NCI-H526 treated with DMSO at 0.1 percent for 48 hours (cell line): Measurements from ENCODE around the gene CD244.
"Not testable (repeated sequence)": the region's sequence is repeated elsewhere in the genome, so short reads cannot be mapped to it uniquely, and the experiment has no call there.

Source experiments
- DNase-seq: peaks from one replicate; lab custom pipeline; 2025; lab: John Stamatoyannopoulos, UW

Gene CD244

GRCh38 chr1:160879056-160879455 lies 16.4 kb upstream of the CD244 start:
- DNase-seq, result no peak

- DNase-seq, result no peak
These were observed 14.5 kb upstream of the CD244 start for GRCh38 chr1:160877221-160877620.

GRCh38 chr1:160876311-160876710 lies 13.6 kb upstream of the CD244 start:
- no peak for DNase-seq

DNA sequence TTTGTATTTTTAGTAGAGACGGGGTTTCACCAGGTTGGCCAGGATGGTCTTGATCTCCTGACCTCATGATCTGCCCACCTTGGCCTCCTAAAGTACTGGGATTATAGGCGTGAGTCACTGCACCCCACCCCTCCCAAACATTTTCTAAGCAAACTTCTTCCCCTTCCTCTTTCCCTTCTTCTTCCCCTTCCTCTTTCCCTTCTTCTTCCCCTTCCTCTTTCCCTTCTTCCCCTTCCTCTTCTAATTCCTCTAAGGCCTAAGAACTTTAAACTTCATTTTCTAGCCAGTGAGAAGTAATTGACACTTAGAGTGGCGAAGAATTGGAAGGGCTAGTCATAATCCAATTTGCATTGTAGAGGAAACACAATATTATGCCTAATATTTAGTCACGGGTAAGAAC lies 12.9 kb upstream of the CD244 start:
- DNase-seq, result not testable (repeated sequence)

- no peak for DNase-seq
These were observed 12.2 kb upstream of the CD244 start for GRCh38 chr1:160874935-160875334.

GRCh38 chr1:160868141-160868540 lies 5.5 kb upstream of the CD244 start:
- DNase-seq, result no peak

DNA sequence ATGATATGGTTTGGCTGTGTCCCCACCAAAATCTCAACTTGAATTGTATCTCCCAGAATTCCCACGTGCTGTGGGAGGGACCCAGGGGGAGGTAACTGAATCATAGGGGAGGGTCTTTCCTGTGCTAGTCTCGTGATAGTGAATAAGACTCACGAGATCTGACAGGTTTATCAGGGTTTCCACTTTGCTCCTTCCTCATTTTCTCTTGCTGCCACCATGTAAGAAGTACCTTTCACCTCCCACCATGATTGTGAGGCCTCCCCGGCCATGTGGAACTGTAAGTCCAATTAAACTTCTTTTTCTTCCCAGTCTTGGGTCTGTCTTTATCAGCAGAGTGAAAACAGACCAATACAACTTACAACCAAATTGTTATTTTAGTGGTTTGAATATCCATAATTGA lies 5.0 kb upstream of the CD244 start:
- DNase-seq, result not testable (repeated sequence)

DNA sequence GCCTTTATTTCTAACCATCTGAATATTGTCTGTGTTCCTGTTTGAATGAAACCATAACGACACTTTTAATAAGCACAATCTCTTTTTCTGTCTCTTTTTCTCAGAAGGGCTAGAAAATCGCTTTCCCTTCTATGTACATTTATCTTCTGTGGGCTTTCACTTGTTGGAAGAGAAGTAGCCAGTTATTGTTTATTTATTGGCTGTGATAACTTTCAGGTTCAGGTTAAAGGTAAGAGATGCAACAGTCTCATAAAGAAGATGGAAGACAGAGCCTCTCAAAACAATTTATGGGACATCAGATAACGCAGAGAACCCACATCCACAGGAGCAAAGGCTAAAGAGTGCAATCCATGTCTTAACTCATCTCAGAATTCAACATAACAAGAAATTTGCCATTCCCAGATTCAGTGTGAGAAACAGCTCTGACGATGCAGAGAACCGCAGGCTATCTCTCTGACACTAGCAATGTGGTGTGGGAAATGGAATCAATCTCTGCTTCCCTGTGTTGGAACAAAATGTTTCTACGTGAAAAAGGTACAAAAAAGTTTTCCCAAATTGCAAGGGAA lies 4.1 kb upstream of the CD244 start:
- DNase-seq, result no peak

GRCh38 chr1:160866001-160866694 lies 3.5 kb upstream of the CD244 start:
- no peak for DNase-seq

- no peak for DNase-seq
These were observed 2.6 kb upstream of the CD244 start for GRCh38 chr1:160865337-160865736.

DNA sequence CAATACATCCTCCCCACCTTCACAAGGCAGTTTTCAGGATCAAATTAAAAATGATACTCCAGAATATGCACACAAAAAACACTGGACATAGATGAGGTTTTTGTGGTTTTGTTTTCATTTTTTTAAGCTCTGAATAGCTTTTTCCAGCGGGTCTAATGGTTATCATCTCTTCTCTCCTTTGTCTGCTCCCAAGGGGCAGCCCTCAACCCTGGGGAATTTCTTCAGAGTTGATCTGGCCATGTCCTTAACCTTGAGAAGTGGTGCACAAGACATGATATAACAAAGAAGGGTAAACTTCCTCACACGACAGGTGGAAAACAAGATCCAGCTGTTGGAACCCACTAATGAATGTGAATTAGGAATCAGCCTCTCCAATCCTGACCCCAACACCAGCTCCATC lies 1.5 kb upstream of the CD244 start:
- DNase-seq, result no peak

- DNase-seq, result no peak
These were observed 1.1 kb upstream of the CD244 start for GRCh38 chr1:160863774-160864131.

- no peak for DNase-seq
These were observed 530 bp upstream of the CD244 start for GRCh38 chr1:160863061-160863773.

DNA sequence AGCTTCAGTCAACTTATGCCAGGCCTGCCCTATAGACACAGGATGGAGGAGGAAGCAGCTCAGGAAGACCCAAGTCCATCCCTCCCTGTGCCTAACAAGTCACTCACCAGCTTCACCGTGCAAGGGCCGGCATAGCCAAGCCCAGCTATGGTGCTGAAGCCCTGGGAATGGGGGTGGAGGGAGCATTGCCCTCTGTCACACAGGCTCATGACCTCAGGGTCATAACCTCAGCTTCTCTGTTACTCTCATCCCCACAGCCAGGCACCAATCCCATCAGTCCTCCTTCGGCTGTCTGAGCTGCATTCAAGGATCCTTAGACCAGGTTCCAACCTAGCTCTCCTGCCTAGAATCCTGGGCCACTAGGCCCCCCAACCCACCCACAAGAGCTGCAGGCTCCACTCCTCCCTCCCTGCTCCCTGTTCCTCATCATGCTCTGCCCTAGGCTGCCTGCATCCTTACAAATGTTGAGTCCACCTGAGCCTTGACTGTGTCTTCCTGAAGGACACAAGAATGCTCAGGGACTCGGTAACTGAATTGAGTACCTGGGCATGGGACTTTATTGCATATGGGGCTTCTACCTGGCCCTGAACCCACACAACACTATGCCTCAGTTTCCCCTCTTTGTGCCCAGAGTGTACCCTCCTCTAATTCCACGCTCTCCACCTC lies 1.7 kb downstream of the CD244 start:
- no peak for DNase-seq

- no peak for DNase-seq
These were observed 3.5 kb downstream of the CD244 start for GRCh38 chr1:160859166-160859565.

DNA sequence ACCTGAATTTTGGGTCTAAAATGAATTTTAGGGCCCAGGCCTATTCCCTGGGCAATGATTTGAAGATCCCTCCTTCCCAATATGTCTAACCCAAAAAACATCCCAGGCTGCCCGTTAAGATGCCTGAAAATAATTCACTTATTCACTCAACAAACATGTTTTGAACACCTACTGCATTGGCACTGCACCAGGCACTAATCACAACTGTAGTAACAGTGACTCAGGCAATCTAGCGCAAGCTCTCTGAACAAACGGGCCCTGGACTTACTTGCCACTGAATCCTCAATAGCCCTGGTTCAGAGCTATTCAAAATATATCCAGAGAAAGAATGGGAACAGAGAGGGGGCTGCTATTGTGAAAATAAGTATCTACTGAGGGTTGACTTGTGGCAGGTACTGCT lies 4.2 kb downstream of the CD244 start:
- DNase-seq, result no peak

DNA sequence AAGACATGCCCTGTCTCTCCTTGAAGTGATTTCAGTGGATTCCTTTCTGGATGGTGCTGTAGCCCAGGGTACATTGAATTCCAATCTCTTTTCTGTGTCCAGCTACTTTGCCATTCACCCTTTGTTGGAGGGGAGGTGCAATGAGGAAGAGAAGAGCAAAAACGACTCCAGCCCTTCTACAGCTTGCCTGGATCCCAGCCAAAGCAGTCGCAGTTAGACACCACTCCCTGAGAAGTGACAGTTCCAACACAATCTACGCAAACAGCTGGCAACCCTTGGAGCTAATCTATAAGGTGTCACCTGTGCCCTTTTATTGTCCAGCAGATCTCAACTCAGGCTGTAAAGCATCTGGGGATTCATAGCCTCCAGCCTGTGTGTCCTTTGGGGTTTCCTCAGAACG lies 4.6 kb downstream of the CD244 start:
- DNase-seq, result no peak

DNA sequence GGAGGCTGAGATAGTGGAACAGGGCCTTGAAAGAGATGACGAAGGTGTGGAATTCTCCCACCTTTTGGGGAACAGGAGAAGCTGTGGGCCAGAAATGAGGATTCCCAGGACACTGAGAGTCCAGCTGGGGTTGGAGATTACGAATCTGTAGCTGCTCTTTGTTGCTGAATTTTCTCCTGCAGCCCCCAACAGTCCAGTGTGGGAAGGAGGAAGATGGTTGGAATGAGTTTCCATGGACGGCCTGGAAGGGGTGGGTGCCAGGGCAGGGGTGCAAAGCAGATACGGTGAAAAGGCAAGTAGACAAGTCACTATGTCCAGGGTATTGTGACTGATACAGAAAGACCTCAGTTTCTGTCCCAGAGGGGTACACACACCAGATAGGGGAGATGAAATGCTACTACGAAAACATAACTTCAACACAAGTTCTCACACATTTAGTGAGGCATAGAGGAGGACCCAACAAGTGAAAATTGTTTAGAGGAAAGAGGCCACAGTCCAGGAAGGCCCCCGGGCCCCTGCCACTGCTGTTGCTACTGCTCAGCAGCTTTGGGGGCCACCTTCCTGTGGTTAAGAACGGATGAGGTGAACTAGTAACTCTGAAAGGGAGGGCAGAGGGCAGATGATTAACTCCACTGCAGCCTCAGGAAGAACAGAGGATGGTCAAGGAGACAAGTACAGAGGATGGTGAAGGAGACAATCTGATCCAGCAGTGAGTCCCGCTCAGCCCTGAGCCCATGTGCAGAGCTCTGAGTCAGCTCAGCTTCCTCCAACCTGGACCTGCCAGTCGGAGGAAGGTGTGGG lies 7.3 kb downstream of the CD244 start:
- no peak for DNase-seq

- no peak for DNase-seq
These were observed 8.9 kb downstream of the CD244 start for GRCh38 chr1:160853754-160854153.

DNA sequence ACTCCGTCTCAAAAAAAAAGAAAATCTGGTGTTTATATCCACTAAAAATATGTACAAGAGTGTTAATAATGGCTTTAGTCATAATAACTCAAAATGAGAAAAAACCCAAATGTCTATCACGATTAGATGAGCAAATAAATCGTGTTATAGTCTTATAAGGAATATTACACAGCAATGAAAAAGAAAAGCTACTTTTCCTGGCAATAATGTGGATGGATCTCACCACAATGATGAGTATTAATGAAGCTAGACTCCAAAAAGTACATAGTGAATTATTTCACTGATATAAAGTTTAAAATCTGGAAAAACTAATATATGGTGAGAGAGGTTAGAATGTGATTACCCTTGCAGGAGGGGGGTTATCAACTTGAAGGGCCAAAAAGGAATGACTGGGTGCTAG lies 9.7 kb downstream of the CD244 start:
- DNase-seq, result no peak

DNA sequence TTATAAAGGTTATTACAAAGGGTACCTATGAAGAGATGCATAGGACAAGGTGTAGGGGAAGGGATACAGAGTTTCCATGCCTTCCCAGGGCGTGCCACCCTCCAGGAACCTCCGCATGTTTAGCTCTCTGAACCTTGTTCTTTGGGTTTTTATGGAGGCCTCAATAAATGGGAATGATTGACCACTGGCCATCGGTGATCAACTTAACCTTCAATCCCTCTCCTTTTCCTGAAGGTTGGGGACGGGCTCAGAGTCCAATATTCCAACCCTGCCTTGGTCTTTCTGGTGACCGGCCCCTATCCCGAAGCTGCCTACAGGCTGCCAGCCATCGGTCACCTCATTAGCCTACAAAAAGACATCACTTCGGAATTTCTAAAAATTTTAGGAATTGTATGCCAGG lies 11.7 kb downstream of the CD244 start:
- DNase-seq, result no peak

GRCh38 chr1:160850541-160850940 lies 12.1 kb downstream of the CD244 start:
- no peak for DNase-seq
